Panc1 (cell line): ENCODE results near the gene SDF2L1. TPM values are rescaled to one million over a fixed set of nuclear protein-coding genes. Genes with fewer than 3 reads are reported as not detected.

Source experiments
- ATAC-seq: fragments of 200-7000 bp; cut with Tn5 transposase; 2 replicates; pipeline ENCODE4 v1.9.1; 2020; ENCODE audit warnings: mild to moderate bottlenecking, moderate library complexity
- BruUV-seq: library from RNA; stranded (reverse); fragments of 400-500 nt; replicated peaks from 2 replicates; lab custom pipeline; 2021; lab: Mats Ljungman, UMichigan
- CTCF ChIA-PET: fragments of 300-600 bp; sonication (Branson Sonifier 250); formaldehyde crosslinking; loops from one replicate; lab custom pipeline; 2022; ENCODE audit warnings: antibody characterized with exemption; lab: Charles Lee
- POLR2A ChIA-PET: fragments of 300-600 bp; sonication (Branson Sonifier 250); formaldehyde crosslinking; loops from one replicate; lab custom pipeline; 2022; ENCODE audit warnings: antibody characterized with exemption; lab: Charles Lee
- DNase-seq: peaks from one replicate; pipeline ENCODE4 v3.0.0-alpha.2; 2010; ENCODE audit warnings: low read depth, low spot score
- H3K27ac ChIP-seq: 2 replicates; pipeline ENCODE4 v1.5.1; 2011; ENCODE audit warnings: mild to moderate bottlenecking, low read length, inconsistent platforms
- H3K27me3 ChIP-seq: fragments of 200-500 bp; sonication (Bioruptor generic); 2 replicates; pipeline ENCODE4 v1.6.0; 2014; ENCODE audit warnings: low read length, inconsistent platforms; ENCODE audit not compliant: control insufficient read depth, insufficient read depth
- H3K36me3 ChIP-seq: fragments of 200-500 bp; sonication (Bioruptor generic); 2 replicates; pipeline ENCODE4 v1.5.1; 2014; ENCODE audit warnings: inconsistent platforms, mild to moderate bottlenecking, low read length, moderate library complexity; ENCODE audit not compliant: control insufficient read depth, insufficient read depth
- H3K4me1 ChIP-seq: 2 replicates; pipeline ENCODE4 v1.5.1; 2011; ENCODE audit warnings: inconsistent platforms, mild to moderate bottlenecking, low read length, moderate library complexity; ENCODE audit not compliant: control insufficient read depth, insufficient read depth
- H3K4me3 ChIP-seq, 2 experiments: 2 replicates each; pipeline ENCODE4 v1.5.1; 2011 to 2012; ENCODE audit warnings: low read depth in 2 of 2, low read length in 2 of 2, mild to moderate bottlenecking in 2 of 2, inconsistent platforms in 1 of 2, moderate library complexity in 1 of 2
- H3K9me3 ChIP-seq: fragments of 200-500 bp; sonication (Bioruptor generic); 2 replicates; pipeline ENCODE4 v1.5.1; 2014; ENCODE audit warnings: low read depth, mild to moderate bottlenecking, inconsistent platforms, low read length, moderate library complexity; ENCODE audit not compliant: control insufficient read depth, insufficient read depth
- POLR2AphosphoS5 ChIP-seq: IDR thresholded peaks from 2 replicates; pipeline ENCODE4 v1.6.1; 2012; ENCODE audit warnings: mild to moderate bottlenecking, low read depth, low read length, moderate library complexity
- SIN3A ChIP-seq: IDR thresholded peaks from 2 replicates; pipeline ENCODE4 v1.6.1; 2012; ENCODE audit warnings: low read depth, mild to moderate bottlenecking, low read length, moderate library complexity, borderline replicate concordance; ENCODE audit not compliant: insufficient read depth
- TCF7L2 ChIP-seq: IDR thresholded peaks from 2 replicates; pipeline ENCODE4 v1.6.1; 2011; ENCODE audit warnings: mild to moderate bottlenecking, low read depth, low read length, inconsistent platforms
- in situ Hi-C: cut with HindIII; loops from 2 replicates; pipeline ENCODE4 v1.10.0; 2016; ENCODE audit warnings: low sequenced_read_pairs, low pct_unique_long_range_greater_than_20kb
- intact Hi-C: fragments of 100-400 bp; cut with micrococcal nuclease; formaldehyde crosslinking; loops from one replicate; pipeline ENCODE4 v1.10.0; 2022; ENCODE audit not compliant: unreplicated experiment
- total RNA-seq: library from RNA; stranded (reverse); gene quantifications from one replicate; pipeline ENCODE4 v1.2.1, GENCODE V29; 2021; ENCODE audit not compliant: unreplicated experiment
- TF ChIP-seq, protein P1 (sequence below), 2 experiments: IDR thresholded peaks; 2 replicates each; pipeline ENCODE4 v1.6.1; 2011 to 2012; ENCODE audit warnings: low read depth in 2 of 2, control low read depth in 1 of 2, low read length in 1 of 2, mild to moderate bottlenecking in 1 of 2, moderate library complexity in 1 of 2; ENCODE audit not compliant: insufficient read depth in 1 of 2
- TF ChIP-seq, protein P2 (sequence below): fragments of 450-650 bp; IDR thresholded peaks from 2 replicates; pipeline ENCODE4 v1.5.1; 2017; ENCODE audit warnings: mild to moderate bottlenecking

SDF2L1 gene
- total RNA-seq, 1 experiment from 2014 or later, result 66.0 TPM

DNA sequence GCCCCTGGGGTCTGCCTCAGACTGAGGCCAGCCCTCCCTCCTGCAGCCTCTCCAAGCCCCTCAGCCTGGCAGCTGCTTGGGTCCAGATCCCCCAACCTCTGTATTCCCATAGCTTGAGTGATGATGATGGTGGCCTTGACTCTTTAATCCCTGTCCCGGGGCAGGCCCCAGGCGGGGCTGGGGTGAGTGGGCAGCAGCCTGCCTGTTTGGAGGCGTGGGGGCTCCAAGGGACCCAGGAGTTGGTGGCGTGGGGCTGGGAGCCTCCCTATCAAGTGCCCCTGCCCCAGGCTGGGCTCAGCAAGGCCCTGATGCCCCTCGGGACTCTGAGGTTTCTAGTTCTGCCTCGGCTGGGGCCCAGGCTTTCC is 46.2 kb downstream of the SDF2L1 start:
- ChIA-PET CTCF (no interaction called here), POLR2A (no interaction called here)
- no peaks in the 10 kb centered on the region for H3K27me3 ChIP-seq
- DNase-seq (no peak), ATAC-seq (no peak)
- H3K4me3 ChIP-seq, result no peak overlapping the region
- no peaks in the 10 kb centered on the region for H3K36me3 ChIP-seq
- H3K9me3 ChIP-seq, result no peaks in the 10 kb centered on the region
- no peak overlapping the region for H3K27ac ChIP-seq
- TF ChIP-seq POLR2AphosphoS5 (no peak), SIN3A (no peak), TCF7L2 (no peak)
- TF ChIP-seq, protein P1, sequence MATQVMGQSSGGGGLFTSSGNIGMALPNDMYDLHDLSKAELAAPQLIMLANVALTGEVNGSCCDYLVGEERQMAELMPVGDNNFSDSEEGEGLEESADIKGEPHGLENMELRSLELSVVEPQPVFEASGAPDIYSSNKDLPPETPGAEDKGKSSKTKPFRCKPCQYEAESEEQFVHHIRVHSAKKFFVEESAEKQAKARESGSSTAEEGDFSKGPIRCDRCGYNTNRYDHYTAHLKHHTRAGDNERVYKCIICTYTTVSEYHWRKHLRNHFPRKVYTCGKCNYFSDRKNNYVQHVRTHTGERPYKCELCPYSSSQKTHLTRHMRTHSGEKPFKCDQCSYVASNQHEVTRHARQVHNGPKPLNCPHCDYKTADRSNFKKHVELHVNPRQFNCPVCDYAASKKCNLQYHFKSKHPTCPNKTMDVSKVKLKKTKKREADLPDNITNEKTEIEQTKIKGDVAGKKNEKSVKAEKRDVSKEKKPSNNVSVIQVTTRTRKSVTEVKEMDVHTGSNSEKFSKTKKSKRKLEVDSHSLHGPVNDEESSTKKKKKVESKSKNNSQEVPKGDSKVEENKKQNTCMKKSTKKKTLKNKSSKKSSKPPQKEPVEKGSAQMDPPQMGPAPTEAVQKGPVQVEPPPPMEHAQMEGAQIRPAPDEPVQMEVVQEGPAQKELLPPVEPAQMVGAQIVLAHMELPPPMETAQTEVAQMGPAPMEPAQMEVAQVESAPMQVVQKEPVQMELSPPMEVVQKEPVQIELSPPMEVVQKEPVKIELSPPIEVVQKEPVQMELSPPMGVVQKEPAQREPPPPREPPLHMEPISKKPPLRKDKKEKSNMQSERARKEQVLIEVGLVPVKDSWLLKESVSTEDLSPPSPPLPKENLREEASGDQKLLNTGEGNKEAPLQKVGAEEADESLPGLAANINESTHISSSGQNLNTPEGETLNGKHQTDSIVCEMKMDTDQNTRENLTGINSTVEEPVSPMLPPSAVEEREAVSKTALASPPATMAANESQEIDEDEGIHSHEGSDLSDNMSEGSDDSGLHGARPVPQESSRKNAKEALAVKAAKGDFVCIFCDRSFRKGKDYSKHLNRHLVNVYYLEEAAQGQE (IDR thresholded peaks at IDR 0.05; ENCODE audit: insufficient read depth in 1 of 2, low read depth in 2 of 2, low read length in 1 of 2), result no peak
- TF ChIP-seq, protein P2, sequence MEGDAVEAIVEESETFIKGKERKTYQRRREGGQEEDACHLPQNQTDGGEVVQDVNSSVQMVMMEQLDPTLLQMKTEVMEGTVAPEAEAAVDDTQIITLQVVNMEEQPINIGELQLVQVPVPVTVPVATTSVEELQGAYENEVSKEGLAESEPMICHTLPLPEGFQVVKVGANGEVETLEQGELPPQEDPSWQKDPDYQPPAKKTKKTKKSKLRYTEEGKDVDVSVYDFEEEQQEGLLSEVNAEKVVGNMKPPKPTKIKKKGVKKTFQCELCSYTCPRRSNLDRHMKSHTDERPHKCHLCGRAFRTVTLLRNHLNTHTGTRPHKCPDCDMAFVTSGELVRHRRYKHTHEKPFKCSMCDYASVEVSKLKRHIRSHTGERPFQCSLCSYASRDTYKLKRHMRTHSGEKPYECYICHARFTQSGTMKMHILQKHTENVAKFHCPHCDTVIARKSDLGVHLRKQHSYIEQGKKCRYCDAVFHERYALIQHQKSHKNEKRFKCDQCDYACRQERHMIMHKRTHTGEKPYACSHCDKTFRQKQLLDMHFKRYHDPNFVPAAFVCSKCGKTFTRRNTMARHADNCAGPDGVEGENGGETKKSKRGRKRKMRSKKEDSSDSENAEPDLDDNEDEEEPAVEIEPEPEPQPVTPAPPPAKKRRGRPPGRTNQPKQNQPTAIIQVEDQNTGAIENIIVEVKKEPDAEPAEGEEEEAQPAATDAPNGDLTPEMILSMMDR, result no peak
- BruUV-seq, result no TSS peak
- H3K4me1 ChIP-seq, result no peaks in the 10 kb centered on the region
- in situ Hi-C loops, result no loop called here
- intact Hi-C loops, result no loop called here

DNA sequence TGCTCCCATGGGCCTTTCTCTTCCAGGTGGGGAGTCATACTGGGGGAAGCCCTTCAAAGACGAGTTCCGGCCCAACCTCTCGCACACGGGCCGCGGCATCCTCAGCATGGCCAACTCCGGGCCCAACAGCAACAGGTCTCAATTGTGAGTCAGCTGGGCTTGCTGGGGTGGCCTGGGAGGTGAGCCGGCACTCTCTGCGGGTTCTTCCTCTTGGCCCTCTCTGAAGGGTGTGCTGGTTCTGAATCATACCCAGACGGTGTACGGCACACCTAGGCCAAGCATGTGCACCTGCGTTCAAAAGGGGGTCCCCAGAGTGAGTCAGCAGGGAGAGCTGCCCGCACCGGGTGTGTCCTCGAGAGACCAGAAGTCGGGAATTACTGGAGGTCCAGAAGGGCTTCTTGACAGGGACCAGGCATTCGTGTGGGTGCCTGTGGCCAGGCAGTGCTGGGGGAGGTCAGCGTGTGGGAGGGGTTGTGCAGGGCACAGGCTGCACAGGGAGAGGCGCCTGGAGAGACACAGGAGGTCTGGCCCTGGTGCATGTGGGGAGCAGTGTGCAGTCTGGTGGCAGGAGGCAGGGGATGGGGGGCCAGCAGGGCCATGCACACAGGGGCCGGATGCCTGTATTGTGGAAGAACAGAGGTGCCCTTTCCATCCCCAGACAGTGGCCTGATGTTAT is 46.7 kb downstream of the SDF2L1 start:
- Histone ChIP-seq H3K27ac (no peak overlapping the region), H3K27me3 (no peaks in the 10 kb centered on the region), H3K9me3 (no peaks in the 10 kb centered on the region), H3K4me3 (no peak overlapping the region), H3K36me3 (no peaks in the 10 kb centered on the region), H3K4me1 (no peaks in the 10 kb centered on the region)
- ATAC-seq (no peak), DNase-seq (no peak)
- ChIA-PET POLR2A (no interaction called here), CTCF (no interaction called here)
- no TSS peak for BruUV-seq
- TF ChIP-seq POLR2AphosphoS5 (no peak), SIN3A (no peak), TCF7L2 (no peak)
- TF ChIP-seq, protein P1 (IDR thresholded peaks at IDR 0.05; ENCODE audit: insufficient read depth in 1 of 2, low read depth in 2 of 2, low read length in 1 of 2), result no peak
- TF ChIP-seq, protein P2, result no peak
- in situ Hi-C loops, result no loop called here
- intact Hi-C loops, result no loop called here
